Vagina (tissue), 2 donors: ENCODE results near the gene CACNA1D. TPM values are rescaled to one million over a fixed set of nuclear protein-coding genes. Genes with fewer than 3 reads are reported as not detected.
"Not testable (repeated sequence)": the region's sequence is repeated elsewhere in the genome, so short reads cannot be mapped to it uniquely, and the experiment has no call there.

Experiments used
- DNase-seq, 2 donors: peaks; one replicate each; pipeline ENCODE4 v3.0.0-alpha.2; 2017; ENCODE audit errors: extremely low spot score in 2 of 2
- H3K27ac ChIP-seq: fragments of 200-600 bp; sonication (generic); one replicate; pipeline ENCODE4 v1.5.1; 2019
- H3K27me3 ChIP-seq: fragments of 200-600 bp; sonication (generic); one replicate; pipeline ENCODE4 v1.5.1; 2019
- H3K36me3 ChIP-seq, 2 donors: fragments of 200-600 bp; sonication (generic); one replicate each; pipeline ENCODE4 v1.5.1; 2017 to 2019
- H3K4me1 ChIP-seq: fragments of 200-600 bp; sonication (generic); one replicate; pipeline ENCODE4 v1.5.1; 2019
- H3K4me3 ChIP-seq, 2 donors: fragments of 200-600 bp; sonication (generic); 1 replicate in 1 of 2; 2 replicates in 1 of 2; pipeline ENCODE4 v1.5.1; 2016 to 2019
- H3K9me3 ChIP-seq: fragments of 200-600 bp; sonication (generic); one replicate; pipeline ENCODE4 v1.5.1; 2019
- POLR2A ChIP-seq, 2 donors: fragments of 450-650 bp; IDR thresholded peaks; one replicate each; pipeline ENCODE4 v1.6.1; 2017; ENCODE audit warnings: antibody characterized with exemption in 2 of 2, mild to moderate bottlenecking in 2 of 2, moderate library complexity in 2 of 2
- POLR2AphosphoS5 ChIP-seq, 2 donors: sonication (generic); formaldehyde crosslinking; IDR thresholded peaks; one replicate each; pipeline ENCODE4 v1.9.0; 2017; ENCODE audit warnings: antibody characterized with exemption in 2 of 2, mild to moderate bottlenecking in 2 of 2, low read depth in 1 of 2; ENCODE audit not compliant: insufficient read depth in 1 of 2
- intact Hi-C: fragments of 100-400 bp; cut with DNase I; formaldehyde crosslinking; loops from one replicate; pipeline ENCODE4 v1.15.1; 2023
- total RNA-seq: library from RNA; depleted of rRNA; stranded (reverse); fragments of >200 nt; gene quantifications from one replicate; pipeline ENCODE4 v1.2.3, GENCODE V29; 2016
- TF ChIP-seq, protein P1 (sequence below), 3 experiments: fragments of 450-650 bp in 2 of 3; fragments of 200-600 bp in 1 of 3; sonication (generic) in 1 of 3; IDR thresholded peaks; one replicate each; pipeline ENCODE4 v1.5.1; 2017 to 2019; ENCODE audit warnings: antibody characterized with exemption in 3 of 3, mild to moderate bottlenecking in 2 of 3, moderate library complexity in 2 of 3

CACNA1D gene
- 0.74 TPM for total RNA-seq

DNA sequence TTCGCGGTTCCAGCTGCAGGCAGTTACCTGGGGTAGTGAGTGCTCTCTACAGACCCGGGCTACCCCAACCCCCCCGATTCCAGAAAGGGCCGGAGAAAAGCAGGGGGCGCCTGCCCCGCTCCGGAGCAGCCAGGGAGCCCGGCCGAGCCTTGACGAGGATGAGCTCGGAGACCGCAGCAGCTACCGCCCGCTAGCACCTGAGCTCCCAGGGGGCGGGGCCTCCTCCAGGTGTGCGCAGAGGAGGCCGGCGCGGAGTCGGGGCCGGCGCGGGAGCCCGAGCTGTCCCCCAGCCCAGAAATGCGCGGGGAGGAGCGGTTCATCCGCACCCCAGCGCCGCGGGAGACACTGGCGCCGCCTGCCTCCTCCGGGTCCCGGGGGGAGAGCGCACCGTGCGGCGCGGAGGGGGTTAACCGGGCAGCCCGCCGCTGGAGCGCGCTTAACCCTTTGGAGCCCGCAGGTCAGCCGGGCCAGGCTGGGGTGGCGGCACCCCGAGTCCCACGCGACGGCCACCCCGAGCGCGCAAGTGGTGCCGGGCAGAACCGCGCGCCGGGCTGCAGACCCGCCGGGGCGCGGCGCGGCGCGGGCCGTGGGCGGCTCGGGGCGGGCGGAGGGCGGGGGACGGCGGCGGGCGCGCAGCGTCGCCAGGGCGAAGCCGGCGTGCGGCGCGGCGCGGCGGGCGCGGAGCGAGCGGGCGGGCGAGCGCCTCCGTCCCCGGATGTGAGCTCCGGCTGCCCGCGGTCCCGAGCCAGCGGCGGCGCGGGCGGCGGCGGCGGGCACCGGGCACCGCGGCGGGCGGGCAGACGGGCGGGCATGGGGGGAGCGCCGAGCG, at the start of gene CACNA1D:
Gene CACNA1D, plus strand, starts transcription at position 649 of the 829 bp plus-strand sequence. CDS start 556 bp downstream, outside the sequence.
- intact Hi-C loops, result no loop called here
- H3K9me3 ChIP-seq, result no peaks in the 10 kb centered on the region
- DNase-seq, result no peak
- peak within 1 kb of the TSS; percentile 42 to 48 for H3K4me3 ChIP-seq
- H3K36me3 ChIP-seq, result no peaks in the 10 kb centered on the region
- peaks cover 20% of the 10 kb centered on the region for H3K4me1 ChIP-seq
- no peak for TF ChIP-seq POLR2A (IDR thresholded peaks at IDR 0.05)
- TF ChIP-seq, protein P1, sequence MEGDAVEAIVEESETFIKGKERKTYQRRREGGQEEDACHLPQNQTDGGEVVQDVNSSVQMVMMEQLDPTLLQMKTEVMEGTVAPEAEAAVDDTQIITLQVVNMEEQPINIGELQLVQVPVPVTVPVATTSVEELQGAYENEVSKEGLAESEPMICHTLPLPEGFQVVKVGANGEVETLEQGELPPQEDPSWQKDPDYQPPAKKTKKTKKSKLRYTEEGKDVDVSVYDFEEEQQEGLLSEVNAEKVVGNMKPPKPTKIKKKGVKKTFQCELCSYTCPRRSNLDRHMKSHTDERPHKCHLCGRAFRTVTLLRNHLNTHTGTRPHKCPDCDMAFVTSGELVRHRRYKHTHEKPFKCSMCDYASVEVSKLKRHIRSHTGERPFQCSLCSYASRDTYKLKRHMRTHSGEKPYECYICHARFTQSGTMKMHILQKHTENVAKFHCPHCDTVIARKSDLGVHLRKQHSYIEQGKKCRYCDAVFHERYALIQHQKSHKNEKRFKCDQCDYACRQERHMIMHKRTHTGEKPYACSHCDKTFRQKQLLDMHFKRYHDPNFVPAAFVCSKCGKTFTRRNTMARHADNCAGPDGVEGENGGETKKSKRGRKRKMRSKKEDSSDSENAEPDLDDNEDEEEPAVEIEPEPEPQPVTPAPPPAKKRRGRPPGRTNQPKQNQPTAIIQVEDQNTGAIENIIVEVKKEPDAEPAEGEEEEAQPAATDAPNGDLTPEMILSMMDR (IDR thresholded peaks at IDR 0.05), result no peak
- no peak for TF ChIP-seq POLR2AphosphoS5 (IDR thresholded peaks at IDR 0.05; ENCODE audit: insufficient read depth in 1 of 2, low read depth in 1 of 2)
- no peaks in the 10 kb centered on the region for H3K27me3 ChIP-seq
- no peak within 1 kb of the TSS for H3K27ac ChIP-seq

DNA sequence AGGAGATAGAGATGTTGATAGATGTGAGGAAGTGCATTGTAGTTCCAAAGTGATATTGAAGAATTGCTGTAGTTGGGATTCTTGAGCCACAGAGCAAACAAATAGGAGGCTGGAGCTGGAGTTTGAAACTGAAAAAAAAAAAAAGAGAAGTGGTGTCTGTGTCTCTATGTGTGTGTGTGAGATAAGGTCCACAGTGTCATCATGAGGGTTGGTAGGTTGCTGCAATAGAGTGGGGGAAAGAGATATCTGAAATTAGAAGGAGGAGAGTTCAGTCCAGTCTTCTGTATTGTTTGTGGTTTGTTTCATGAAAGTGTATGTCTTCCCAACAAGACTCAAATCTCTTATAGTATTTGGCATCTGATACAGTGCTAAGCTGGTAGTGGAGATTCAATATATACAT, 37.3 kb upstream of the CACNA1D start:
- TF ChIP-seq, protein P1 (IDR thresholded peaks at IDR 0.05), result no peak
- TF ChIP-seq POLR2AphosphoS5 (IDR thresholded peaks at IDR 0.05; ENCODE audit: insufficient read depth in 1 of 2, low read depth in 1 of 2) (no peak), POLR2A (IDR thresholded peaks at IDR 0.05) (no peak)

DNA sequence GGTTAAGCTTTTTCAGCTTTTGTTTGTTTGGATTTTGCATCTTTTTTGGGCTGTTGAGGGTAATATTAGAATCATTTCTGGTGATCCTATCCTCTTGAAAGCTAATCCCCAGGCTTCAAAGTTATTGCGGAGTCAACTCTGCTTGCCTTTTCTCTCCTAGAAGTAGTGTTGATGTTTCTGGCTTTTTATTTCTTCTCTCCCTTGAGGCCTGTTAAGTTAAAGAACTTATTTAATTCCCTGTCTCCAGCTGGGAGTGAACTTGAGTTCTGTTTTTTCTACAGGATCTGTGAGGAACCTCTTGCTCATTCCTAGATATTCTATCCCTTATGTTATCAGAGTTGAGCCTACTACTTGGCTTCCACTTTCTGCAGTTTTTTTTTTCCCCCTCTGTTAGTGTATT, 34.1 kb upstream of the CACNA1D start:
- no peaks in the 10 kb centered on the region for H3K27me3 ChIP-seq
- intact Hi-C loops, result no loop called here
- no peak for DNase-seq
- no peak overlapping the region for H3K27ac ChIP-seq
- TF ChIP-seq POLR2AphosphoS5 (IDR thresholded peaks at IDR 0.05; ENCODE audit: insufficient read depth in 1 of 2, low read depth in 1 of 2) (no peak), POLR2A (IDR thresholded peaks at IDR 0.05) (no peak)
- TF ChIP-seq, protein P1 (IDR thresholded peaks at IDR 0.05), result no peak
- H3K4me1 ChIP-seq, result no peaks in the 10 kb centered on the region
- H3K4me3 ChIP-seq, result no peak overlapping the region
- H3K36me3 ChIP-seq, result no peaks in the 10 kb centered on the region
- no peaks in the 10 kb centered on the region for H3K9me3 ChIP-seq

More for the DNA sequence above, 37.3 kb upstream of the CACNA1D start:
- H3K36me3 ChIP-seq, result no peaks in the 10 kb centered on the region
- H3K4me3 ChIP-seq, result no peak overlapping the region
- no peaks in the 10 kb centered on the region for H3K27me3 ChIP-seq
- no peaks in the 10 kb centered on the region for H3K9me3 ChIP-seq
- DNase-seq, result no peak
- H3K27ac ChIP-seq, result no peak overlapping the region
- intact Hi-C loops, result no loop called here
- H3K4me1 ChIP-seq, result no peaks in the 10 kb centered on the region

DNA sequence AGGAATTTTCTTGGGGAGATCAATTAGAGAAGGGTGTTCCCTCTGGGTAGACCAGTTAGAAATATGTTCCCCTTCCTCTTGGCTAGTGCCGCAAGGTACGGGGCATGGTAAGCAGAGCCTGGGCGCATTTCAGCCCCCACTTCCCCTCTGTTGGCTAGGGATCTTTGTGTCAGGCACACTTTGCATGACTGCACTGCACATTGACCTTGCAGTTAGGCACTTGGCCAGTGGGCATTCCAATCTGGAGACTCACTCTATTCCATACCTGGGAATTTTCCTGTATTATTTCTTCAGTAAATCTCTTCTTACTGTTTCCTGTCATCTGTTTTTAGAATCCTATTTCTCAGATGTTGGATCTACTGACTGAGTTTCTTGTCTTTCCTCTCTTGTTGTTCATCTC, 30.0 kb upstream of the CACNA1D start:
- TF ChIP-seq POLR2A (IDR thresholded peaks at IDR 0.05), result no peak
- no peak for TF ChIP-seq POLR2AphosphoS5 (IDR thresholded peaks at IDR 0.05; ENCODE audit: insufficient read depth in 1 of 2, low read depth in 1 of 2)
- TF ChIP-seq, protein P1 (IDR thresholded peaks at IDR 0.05), result no peak
- Histone ChIP-seq H3K27me3 (no peaks in the 10 kb centered on the region), H3K4me3 (no peak overlapping the region), H3K9me3 (no peaks in the 10 kb centered on the region), H3K36me3 (no peaks in the 10 kb centered on the region), H3K27ac (no peak overlapping the region), H3K4me1 (no peaks in the 10 kb centered on the region)
- no peak for DNase-seq
- intact Hi-C loops, result no loop called here

DNA sequence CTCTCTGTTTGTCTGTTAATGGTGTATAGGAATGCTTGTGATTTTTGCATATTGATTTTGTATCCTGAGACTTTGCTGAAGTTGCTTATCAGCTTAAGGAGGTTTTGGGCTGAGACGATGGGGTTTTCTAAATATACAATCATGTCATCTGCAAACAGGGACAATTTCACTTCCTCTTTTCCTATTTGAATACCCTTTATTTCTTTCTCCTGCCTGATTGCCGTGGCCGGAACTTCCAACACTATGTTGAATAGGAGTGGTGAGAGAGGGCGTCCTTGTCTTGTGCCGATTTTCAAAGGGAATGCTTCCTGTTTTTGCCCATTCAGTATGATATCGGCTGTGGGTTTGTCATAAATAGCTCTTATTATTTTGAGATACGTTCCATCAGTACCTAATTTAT, 24.7 kb upstream of the CACNA1D start:
- H3K4me3 ChIP-seq, H3K4me1 ChIP-seq, H3K27ac ChIP-seq, DNase-seq, H3K27me3 ChIP-seq, H3K36me3 ChIP-seq, intact Hi-C loops, H3K9me3 ChIP-seq: not testable (repeated sequence)
